Stimulated activated CD8-positive, alpha-beta memory T cell treated with anti-CD3 and anti-CD28 coated beads, Interleukin-2, amount 100 ng/mL, for 1 hour (primary cell): Measurements from ENCODE around the gene BDH1.
"Not testable (repeated sequence)": the region's sequence is repeated elsewhere in the genome, so short reads cannot be mapped to it uniquely, and the experiment has no call there.

Experiments used
- DNase-seq, 2 donors: peaks; one replicate each; pipeline ENCODE4 v3.0.0-alpha.2; 2020; ENCODE audit warnings: low read depth in 2 of 2

BDH1 gene

DNA sequence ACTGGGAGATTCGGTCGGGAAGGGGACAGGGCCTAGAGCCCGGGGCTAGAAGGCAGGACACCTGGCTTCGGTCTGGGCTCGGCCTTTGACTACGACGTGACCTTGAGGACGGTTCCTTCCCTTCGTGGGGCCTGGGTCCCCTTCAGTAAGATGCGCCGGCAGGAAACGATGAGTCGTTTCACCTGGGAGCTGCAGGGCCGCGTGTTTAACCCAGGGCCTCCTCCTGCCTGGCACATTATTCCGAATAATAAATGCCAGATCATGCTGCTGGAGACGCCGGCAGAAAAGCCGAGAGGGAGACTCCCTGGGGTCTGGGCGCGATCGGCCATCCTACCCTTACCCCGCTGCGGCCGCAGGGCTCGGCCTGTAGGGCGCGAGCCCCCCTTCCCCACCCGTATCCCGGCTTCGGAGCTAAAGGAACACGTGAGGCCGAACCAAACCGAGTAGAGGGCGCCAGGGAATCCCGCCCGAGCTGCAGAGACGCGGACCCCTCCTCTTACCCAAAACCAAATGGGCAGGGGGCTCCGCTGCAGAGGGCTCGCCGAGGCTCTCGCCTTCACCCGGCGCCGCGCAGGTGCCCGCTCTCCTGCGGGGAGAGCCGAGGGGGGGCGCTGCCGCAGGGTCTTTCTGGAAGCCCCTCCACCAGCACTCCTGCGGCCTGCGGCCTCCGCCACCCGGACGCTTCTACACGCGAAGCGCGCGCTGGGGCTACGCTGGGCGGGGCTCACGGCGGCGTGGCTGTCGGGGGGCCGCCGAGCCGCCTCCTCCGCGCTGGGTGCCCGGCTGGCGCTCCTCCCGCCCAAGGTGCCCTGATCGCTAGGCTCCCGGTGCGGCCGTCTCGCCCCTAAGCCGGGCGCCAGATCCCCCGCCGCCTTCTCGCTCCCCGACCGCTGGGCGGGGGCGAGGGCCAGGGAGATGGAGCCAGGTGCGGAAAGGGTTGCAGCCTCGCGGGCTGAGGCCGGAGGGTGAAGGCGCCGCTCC is at the start of gene BDH1:
Gene BDH1, minus strand, starts transcription at position 688 of the 981 bp plus-strand sequence. CDS start 9,525 bp downstream, outside the sequence.
- DNase-seq, result peak; percentile 22 to 30

DNA sequence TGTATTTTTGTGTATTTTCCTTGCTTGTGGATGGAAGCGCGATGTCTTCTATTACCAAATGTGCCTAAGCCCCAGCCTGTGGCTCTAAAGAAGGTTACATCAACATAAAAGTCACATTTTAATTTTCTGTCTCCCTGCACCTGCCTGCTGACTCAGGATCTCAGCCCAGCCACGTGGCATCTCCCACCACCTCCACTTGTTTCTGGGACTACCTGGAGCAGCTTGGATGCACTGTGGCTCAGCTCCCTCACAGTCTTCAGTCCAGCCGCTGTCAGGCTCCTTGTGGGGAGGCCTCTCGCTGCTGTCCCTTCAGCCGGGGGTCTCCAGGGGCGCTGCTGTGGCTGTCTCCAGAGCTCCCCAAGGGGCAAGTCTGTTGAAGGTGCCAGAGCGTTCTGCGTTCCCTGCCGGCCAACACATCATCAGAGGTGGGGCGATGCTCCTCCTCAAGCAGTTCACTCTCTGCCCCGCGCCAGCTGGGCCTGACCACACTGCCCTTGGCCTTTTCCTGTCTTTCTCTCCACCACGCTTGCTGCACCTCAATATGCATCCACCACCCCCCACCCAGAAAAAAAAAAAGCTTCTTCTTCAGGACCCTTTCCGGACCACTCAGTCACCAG is 47.7 kb upstream of the BDH1 start:
- no peak for DNase-seq

DNA sequence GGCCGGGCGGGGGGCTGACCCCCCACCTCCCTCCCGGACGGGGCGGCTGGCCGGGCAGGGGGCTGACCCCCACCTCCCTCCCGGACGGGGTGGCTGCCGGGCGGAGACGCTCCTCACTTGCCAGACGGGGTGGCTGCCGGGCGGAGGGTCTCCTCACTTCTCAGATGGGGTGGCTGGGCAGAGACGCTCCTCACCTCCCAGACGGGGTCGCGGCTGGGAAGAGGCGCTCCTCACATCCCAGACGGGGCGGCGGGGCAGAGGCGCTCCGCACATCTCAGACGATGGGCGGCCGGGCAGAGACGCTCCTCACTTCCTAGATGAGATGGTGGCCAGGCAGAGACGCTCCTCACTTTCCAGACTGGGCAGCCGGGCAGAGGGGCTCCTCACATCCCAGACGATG is 46.6 kb upstream of the BDH1 start:
- DNase-seq, result not testable (repeated sequence)

DNA sequence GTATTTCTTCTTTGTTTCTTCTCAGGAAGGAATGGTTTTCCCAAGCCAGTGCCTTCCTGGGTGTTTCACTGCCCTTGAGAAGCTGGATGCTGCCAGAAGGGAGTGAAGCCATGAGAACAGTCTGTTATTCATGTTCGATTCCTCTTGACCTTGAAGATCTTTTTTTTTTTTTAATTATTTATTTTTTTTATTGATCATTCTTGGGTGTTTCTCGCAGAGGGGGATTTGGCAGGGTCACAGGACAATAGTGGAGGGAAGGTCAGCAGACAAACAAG is 45.7 kb upstream of the BDH1 start:
- not testable (repeated sequence) for DNase-seq

GRCh38 chr3:197600796-197601565 is 45.2 kb upstream of the BDH1 start:
- no peak for DNase-seq

- DNase-seq, result peak; percentile 45 to 60
Measured at GRCh38 chr3:197599089-197599765, 43.5 kb upstream of the BDH1 start.

DNA sequence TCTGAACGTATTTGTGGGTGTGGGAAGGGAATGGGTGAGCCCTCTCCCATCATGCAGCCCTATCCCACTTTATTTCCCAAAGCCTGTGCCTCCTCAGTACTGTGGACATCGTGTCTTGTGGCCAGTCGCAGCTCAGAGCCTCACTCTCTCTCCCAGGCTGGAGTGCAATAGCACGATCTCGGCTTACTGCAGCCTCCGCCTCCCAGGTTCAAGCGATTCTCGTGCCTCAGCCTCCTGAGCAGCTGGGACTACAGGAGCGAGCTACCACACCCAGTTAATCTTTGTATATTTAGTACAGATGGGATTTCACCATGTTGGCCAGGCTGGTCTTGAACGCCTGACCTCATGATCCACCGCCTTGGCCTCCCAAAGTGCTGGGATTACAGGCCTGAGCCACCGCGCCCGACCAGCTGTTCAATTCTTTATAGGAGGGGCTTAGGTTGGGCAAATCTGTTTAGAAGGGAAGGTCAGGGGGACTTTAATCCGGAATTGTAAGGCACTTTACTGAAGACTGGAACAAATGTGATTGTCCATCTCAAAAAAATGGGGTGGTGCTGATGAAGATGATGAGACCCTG is 42.7 kb upstream of the BDH1 start:
- no peak for DNase-seq

- no peak for DNase-seq
Measured at GRCh38 chr3:197597335-197597734, 41.6 kb upstream of the BDH1 start.

GRCh38 chr3:197595470-197596185 is 39.9 kb upstream of the BDH1 start:
- no peak for DNase-seq

GRCh38 chr3:197593046-197593380 is 37.2 kb upstream of the BDH1 start:
- no peak for DNase-seq

DNA sequence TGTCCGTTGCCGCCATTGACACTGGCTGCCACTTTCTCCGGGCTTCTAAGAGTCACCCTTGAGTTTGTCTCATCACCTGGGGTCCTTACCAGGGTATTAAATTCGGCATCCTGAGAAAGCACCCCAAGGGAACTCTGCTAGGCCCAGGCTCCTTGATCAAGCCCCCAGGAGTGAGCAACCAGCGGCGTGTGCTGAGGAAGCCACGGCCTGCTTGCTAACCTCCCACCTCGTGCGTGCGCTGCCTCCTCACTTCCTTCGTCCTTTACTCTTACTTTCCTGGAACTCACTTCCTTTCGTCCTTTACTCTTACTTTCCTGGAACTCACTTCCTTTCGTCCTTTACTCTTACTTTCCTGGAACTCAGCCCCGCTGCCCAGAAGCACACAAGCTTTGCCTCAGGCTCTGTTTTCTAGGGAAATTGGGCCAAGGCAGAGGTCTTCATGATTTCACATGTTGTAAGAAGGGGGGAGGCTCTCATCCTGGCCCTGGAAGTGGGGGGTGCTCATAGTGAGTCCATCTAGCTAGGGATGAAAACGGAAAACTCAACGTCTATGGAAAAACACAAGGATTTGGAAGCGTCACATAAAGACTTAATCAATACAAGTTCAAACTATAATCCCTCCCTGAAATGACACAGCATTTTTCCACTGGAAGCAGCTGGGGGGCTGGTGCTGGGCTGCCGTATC is 36.7 kb upstream of the BDH1 start:
- DNase-seq, result no peak

GRCh38 chr3:197591816-197592215 is 36.0 kb upstream of the BDH1 start:
- DNase-seq, result no peak

DNA sequence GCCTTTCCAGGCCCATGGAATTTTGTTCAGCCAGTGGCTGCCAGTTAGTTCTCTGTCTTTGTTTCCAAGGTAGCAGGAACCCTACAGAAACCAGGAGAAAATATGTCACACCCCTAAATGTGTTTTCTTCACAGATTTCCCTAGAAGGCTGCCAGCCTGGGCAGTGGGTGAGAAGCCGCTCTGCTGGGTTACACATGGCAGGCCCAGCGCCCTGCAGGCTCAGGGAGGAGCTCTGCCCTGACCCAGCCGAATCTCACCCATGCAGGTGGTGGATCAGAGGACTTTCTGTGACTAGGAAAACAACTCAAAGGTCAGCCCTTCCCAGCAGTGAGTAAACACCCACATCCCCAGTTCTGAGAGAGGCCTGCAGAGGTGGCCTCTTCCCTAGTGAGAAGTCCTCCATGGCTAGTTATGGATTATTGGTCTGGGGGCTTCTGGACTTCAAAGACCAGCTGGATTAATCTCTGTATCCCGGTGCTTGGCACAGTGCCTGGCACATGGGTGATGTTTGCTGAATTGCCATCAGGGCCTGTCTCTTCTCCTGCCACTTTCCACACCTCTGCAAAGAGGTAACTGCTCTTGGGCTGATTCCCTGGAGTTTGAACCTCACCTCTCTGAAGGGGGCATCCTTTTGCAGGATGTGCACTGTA is 34.7 kb upstream of the BDH1 start:
- no peak for DNase-seq

DNA sequence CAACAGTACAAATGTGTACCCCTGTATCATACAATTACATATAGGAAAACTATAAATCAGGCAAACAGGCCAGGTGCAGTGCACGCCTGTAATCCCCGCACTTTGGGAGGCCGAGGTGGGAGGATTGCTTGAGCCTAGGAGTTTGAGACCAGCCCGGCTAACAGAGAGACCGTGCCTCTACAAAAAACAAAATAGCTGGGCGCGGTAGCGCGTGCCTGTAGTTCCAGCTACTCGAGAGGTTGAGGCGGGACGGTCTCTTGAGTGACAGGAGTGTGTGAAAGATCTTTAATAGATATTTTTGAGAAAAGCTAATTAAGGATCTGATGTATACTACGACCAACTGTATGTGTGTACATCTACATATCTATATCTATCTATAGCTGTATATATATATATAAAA is 33.8 kb upstream of the BDH1 start:
- no peak for DNase-seq

DNA sequence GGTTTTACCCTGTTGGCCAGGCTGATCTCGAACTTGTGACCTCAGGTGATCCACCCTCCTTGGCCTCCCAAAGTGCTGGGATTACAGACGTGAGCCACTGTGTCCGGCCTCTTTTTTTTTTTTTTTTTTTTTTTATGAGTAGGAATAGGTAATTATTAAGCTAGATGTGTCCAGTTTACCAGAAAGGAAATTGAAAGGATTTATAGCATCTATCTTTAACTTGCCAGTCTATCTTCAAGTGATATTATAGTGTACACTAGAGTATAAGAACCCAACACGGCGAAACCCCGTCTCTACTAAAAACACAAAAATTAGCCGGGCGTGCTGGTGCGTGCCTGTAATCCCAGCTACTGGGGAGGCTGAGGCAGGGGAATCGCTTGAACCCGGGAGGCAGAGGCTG is 31.0 kb upstream of the BDH1 start:
- DNase-seq, result not testable (repeated sequence)

- no peak for DNase-seq
Measured at GRCh38 chr3:197586181-197586580, 30.4 kb upstream of the BDH1 start.

- DNase-seq, result no peak
Measured at GRCh38 chr3:197584733-197585132, 29.0 kb upstream of the BDH1 start.

- no peak for DNase-seq
Measured at GRCh38 chr3:197583371-197583770, 27.6 kb upstream of the BDH1 start.

DNA sequence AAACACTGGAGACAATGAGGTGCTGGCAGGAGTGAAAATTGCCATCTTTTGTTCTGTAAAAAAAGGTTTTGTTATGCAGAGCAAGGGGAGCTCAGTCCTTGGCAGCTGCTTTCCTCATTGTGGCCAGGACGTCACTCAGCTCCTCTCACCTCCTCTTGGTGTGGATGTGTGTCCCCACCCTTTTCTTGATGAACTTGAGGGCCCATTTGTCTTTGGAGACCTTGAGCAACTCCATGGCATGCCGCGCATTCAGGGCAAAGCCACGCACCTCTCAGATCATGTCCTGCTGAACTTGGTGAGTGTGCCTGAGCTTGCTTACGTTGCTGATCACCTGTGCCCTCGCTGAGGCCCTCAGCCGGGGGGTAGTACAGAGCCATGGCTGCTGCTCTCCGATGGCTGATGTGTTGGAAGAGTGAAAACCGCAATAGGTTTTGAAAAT is 24.5 kb upstream of the BDH1 start:
- no peak for DNase-seq

DNA sequence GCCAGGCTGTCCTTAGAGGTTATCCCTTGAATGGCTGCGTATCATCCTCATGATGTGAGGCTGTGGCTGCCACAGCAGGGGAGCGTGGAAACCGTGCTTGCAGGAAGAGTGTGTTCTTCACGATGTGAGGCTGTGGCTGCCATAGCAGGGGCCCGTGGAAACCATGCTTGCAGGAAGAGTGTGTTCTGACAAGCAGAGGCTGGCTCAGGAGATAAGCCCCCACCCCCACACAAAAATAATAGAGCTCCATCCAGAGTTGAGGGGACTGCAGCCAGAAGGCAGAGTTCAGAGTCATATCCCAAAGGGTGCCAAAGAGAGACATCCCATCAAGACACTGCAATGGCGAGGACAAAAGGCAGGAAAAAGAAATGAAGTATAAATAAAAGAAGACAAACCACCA is 22.6 kb upstream of the BDH1 start:
- DNase-seq, result no peak
